K562 (cell line): Measurements from ENCODE around the gene SPTY2D1. TPM values are rescaled to one million over a fixed set of nuclear protein-coding genes. Genes with fewer than 3 reads are reported as not detected.
"Not testable (repeated sequence)": the region's sequence is repeated elsewhere in the genome, so short reads cannot be mapped to it uniquely, and the experiment has no call there.

Experiments used
- ATAC-seq: fragments of 200-7000 bp; cut with Tn5 transposase; 3 replicates; pipeline ENCODE4 v1.9.1; 2020; ENCODE audit warnings: moderate library complexity
- BruUV-seq: library from RNA; stranded (reverse); fragments of 400-500 nt; replicated peaks from 2 replicates; lab custom pipeline; 2021; lab: Mats Ljungman, UMichigan
- CTCF ChIA-PET: fragments of 300-600 bp; formaldehyde crosslinking; extraction: SDS; loops from one replicate; lab custom pipeline; 2021; ENCODE audit warnings: low intra/inter-chr PET ratio; lab: Yijun Ruan, JAX
- POLR2A ChIA-PET: fragments of 300-600, 350-650 bp; sonication (Branson Sonifier 250); formaldehyde crosslinking; extraction: SDS; loops from one replicate; lab custom pipeline; 2021; ENCODE audit warnings: antibody characterized with exemption, inconsistent platforms; lab: Yijun Ruan, JAX
- DNase-seq, 4 experiments: peaks; one replicate each; pipeline versions ENCODE4 v3.0.0 to v3.0.0-alpha.2; 2011 to 2018; ENCODE audit warnings: low spot score in 3 of 4, mixed read lengths in 3 of 4; ENCODE audit errors: extremely low read depth in 1 of 4
- FAIRE-seq: peaks from 2 replicates; lab custom pipeline; 2011; peaks lifted over from hg19 to GRCh38; lab: Jason Lieb, UNC
- H2AFZ ChIP-seq: 2 replicates; pipeline ENCODE4 v1.6.0; 2011; ENCODE audit warnings: low read depth, low read length, control low read depth, inconsistent platforms
- H3K27ac ChIP-seq: fragments of 200-600 bp; 3 replicates; pipeline ENCODE4 v1.8.0; 2011; ENCODE audit warnings: low read depth, mild to moderate bottlenecking, control low read depth, inconsistent platforms, low read length, moderate library complexity, mixed read lengths; ENCODE audit errors: extremely low read depth
- H3K27me3 ChIP-seq, 2 experiments: fragments of 300-600 bp in 1 of 2; 2 replicates in 1 of 2; 3 replicates in 1 of 2; pipeline versions ENCODE4 v1.6.0 to v1.8.0; 2011; ENCODE audit warnings: inconsistent platforms in 2 of 2, low read length in 2 of 2, mild to moderate bottlenecking in 1 of 2, mixed read lengths in 1 of 2, moderate library complexity in 1 of 2; ENCODE audit not compliant: control insufficient read depth in 2 of 2, insufficient read depth in 2 of 2
- H3K36me3 ChIP-seq: fragments of 300-600 bp; 3 replicates; pipeline ENCODE4 v1.8.0; 2011; ENCODE audit warnings: mild to moderate bottlenecking, low read length, inconsistent platforms; ENCODE audit not compliant: control insufficient read depth, insufficient read depth
- H3K4me1 ChIP-seq, 2 experiments: fragments of 200-600 bp in 1 of 2; replicated peaks in 1 of 2; 2 replicates in 1 of 2; 3 replicates in 1 of 2; pipeline versions ENCODE4 v1.5.1 to v1.8.0; 2011; ENCODE audit warnings: inconsistent platforms in 2 of 2, low read length in 2 of 2, mild to moderate bottlenecking in 1 of 2, mixed read lengths in 1 of 2, moderate library complexity in 1 of 2; ENCODE audit not compliant: control insufficient read depth in 2 of 2, insufficient read depth in 2 of 2
- H3K4me2 ChIP-seq: 2 replicates; pipeline ENCODE4 v1.6.1; 2011; ENCODE audit warnings: low read length, control low read depth, inconsistent platforms, mixed read lengths; ENCODE audit not compliant: insufficient read depth
- H3K4me3 ChIP-seq: fragments of 200-600 bp; sonication (generic), shearing (Covaris generic); 2 replicates; pipeline ENCODE4 v1.5.1; 2016; ENCODE audit warnings: control low read depth, inconsistent platforms
- H3K79me2 ChIP-seq: fragments of 200-600 bp; 3 replicates; pipeline ENCODE4 v1.8.0; 2011; ENCODE audit warnings: low read length, inconsistent platforms; ENCODE audit not compliant: control insufficient read depth, insufficient read depth
- H3K9ac ChIP-seq, 2 experiments: 2 replicates each; pipeline versions ENCODE4 v1.6.0 to v1.6.1; 2011; ENCODE audit warnings: low read depth in 2 of 2, low read length in 2 of 2, control low read depth in 1 of 2, inconsistent platforms in 1 of 2, mild to moderate bottlenecking in 1 of 2, mixed read lengths in 1 of 2; ENCODE audit not compliant: insufficient read depth in 1 of 2
- H3K9me1 ChIP-seq: one replicate; pipeline ENCODE4 v1.6.0; 2011; ENCODE audit warnings: inconsistent platforms, mild to moderate bottlenecking, low read length, moderate library complexity; ENCODE audit not compliant: control insufficient read depth, insufficient read depth
- H3K9me3 ChIP-seq: replicated peaks from 2 replicates; pipeline ENCODE4 v1.5.1; 2011; ENCODE audit warnings: low read depth, low read length, inconsistent platforms; ENCODE audit not compliant: control insufficient read depth, insufficient read depth
- H4K20me1 ChIP-seq: replicated peaks from 2 replicates; pipeline ENCODE4 v1.6.1; 2011; ENCODE audit warnings: low read length, inconsistent platforms, mixed read lengths; ENCODE audit not compliant: control insufficient read depth, insufficient read depth
- FOXP1 ChIP-seq: sonication (generic); formaldehyde crosslinking; IDR thresholded peaks from 2 replicates; pipeline ENCODE4 v1.8.0; 2022; ENCODE audit warnings: mild to moderate bottlenecking, missing genetic modification reagents
- RBM15 ChIP-seq: fragments of 200-400 bp; formaldehyde crosslinking; IDR thresholded peaks from 2 replicates; pipeline ENCODE4 v1.6.1; 2018; ENCODE audit warnings: mild to moderate bottlenecking, low read length, moderate library complexity; ENCODE audit not compliant: insufficient read depth
- TBL1XR1 ChIP-seq, 2 experiments: IDR thresholded peaks; 2 replicates each; pipeline ENCODE4 v1.6.1; 2012; ENCODE audit warnings: improper control_type of control experiment in 2 of 2, low read length in 2 of 2, mild to moderate bottlenecking in 1 of 2
- TCFL5 ChIP-seq: fragments of 250-450 bp; sonication (Bioruptor Pico); conservative IDR thresholded peaks from 2 replicates; pipeline ENCODE4 v1.6.1; 2021; ENCODE audit warnings: mild to moderate bottlenecking, moderate library complexity, matching md5 sums
- WGBS: fragments of 100-300 bp; shearing (Covaris generic); methylation state at CpG from one replicate; pipeline ENCODE4 v1.1.6; 2016; ENCODE audit warnings: low coverage, mixed read lengths; ENCODE audit not compliant: insufficient coverage; ENCODE audit errors: missing lambda C conversion rate; 5-methylcytosine and 5-hydroxymethylcytosine counted together
- in situ Hi-C: fragments of 300-500 bp; cut with MboI; formaldehyde crosslinking; loops from 4 replicates; pipeline ENCODE4 v1.15.0; 2018; ENCODE audit warnings: inconsistent platforms, mixed read lengths
- intact Hi-C: fragments of 100-400 bp; cut with micrococcal nuclease; formaldehyde crosslinking; loops from 2 replicates; pipeline ENCODE4 v1.14.2; 2022
- polyA plus RNA-seq, 8 experiments: library from polyadenylated mRNA; depleted of rRNA in 4 of 8; stranded (reverse) in 5 of 8; unstranded in 3 of 8; fragments of >200 nt; fragmentation: Nextera tagmentation in 2 of 8; fragmentation: Illumina TruSeq in 1 of 8; extraction: Ambion mirVana in 2 of 8; extraction: Trizol in 1 of 8; gene quantifications; 2 replicates each; pipeline versions ENCODE4 v1.2.1 to v1.2.3, GENCODE V29; 2011 to 2014; ENCODE audit warnings: inconsistent platforms in 1 of 8, missing spikeins in 1 of 8
- total RNA-seq, 7 experiments: library from RNA; depleted of rRNA in 6 of 7; stranded (reverse); fragments of >200 nt in 6 of 7; fragmentation: Illumina TruSeq in 2 of 7; extraction: Trizol in 2 of 7; gene quantifications; 2 replicates each; pipeline versions ENCODE4 v1.2.1 to v1.2.3, GENCODE V29; 2011 to 2021; ENCODE audit warnings: low replicate concordance in 1 of 7

Gene SPTY2D1
- total and polyA plus RNA-seq, 9 of the 15 experiments (the other 6 are each of a cell fraction or from before 2014, with no cell fraction given): 3.2 to 32.1 (median 12.9) TPM

GRCh38 chr11:18682466-18682865 lies 48.3 kb upstream of the SPTY2D1 start:
- no peaks in the 10 kb centered on the region for H3K27me3 ChIP-seq
- H3K9ac ChIP-seq: no peak overlapping the region
- no peak overlapping the region for H2AFZ ChIP-seq
- H3K4me2 ChIP-seq: no peak overlapping the region
- no TSS peak for BruUV-seq
- CTCF ChIA-PET: no interaction called here
- in situ Hi-C loops (no loop called here), intact Hi-C loops (no loop called here)
- TF ChIP-seq FOXP1 (CRISPR knock-in tag): no peak
- TF ChIP-seq TCFL5 (CRISPR knock-in tag): no peak
- no peak for TF ChIP-seq RBM15
- no peak for TF ChIP-seq TBL1XR1 (IDR thresholded peaks at IDR 0.05; ENCODE audit: low read length in 2 of 2)
- no peaks in the 10 kb centered on the region for H3K79me2 ChIP-seq
- H3K4me3 ChIP-seq: no peak overlapping the region
- H3K27ac ChIP-seq: no peak overlapping the region
- H4K20me1 ChIP-seq: no peaks in the 10 kb centered on the region
- H3K36me3 ChIP-seq: no peaks in the 10 kb centered on the region
- 31% methylated on average over 3 of the region's 3 CpGs for WGBS
- H3K9me3 ChIP-seq: no peaks in the 10 kb centered on the region
- H3K4me1 ChIP-seq: no peaks in the 10 kb centered on the region; a peak in 4 of 5 replicates
- DNase-seq: no peak
- POLR2A ChIA-PET: interaction anchor here (0.6 kb wide), 1 partner anchor 48 kb away, joined by 3 read pairs; no protein-coding TSS in a partner anchor
- H3K9me1 ChIP-seq: no peaks in the 10 kb centered on the region
- ATAC-seq: no peak
- no peak for FAIRE-seq

GRCh38 chr11:18681949-18682348 lies 47.8 kb upstream of the SPTY2D1 start:
- H3K9me1 ChIP-seq, intact Hi-C loops, H3K27ac ChIP-seq, ATAC-seq, H3K4me2 ChIP-seq, DNase-seq, H3K4me3 ChIP-seq, H3K36me3 ChIP-seq, in situ Hi-C loops, H3K27me3 ChIP-seq, H3K9ac ChIP-seq, H3K79me2 ChIP-seq, H3K9me3 ChIP-seq, FAIRE-seq, CTCF ChIA-PET, H2AFZ ChIP-seq, BruUV-seq, H3K4me1 ChIP-seq, H4K20me1 ChIP-seq: not testable (repeated sequence)
- 31% methylated on average over 1 of the region's 1 CpG for WGBS
- POLR2A ChIA-PET: interaction anchor here (0.6 kb wide), 1 partner anchor 47 kb away, joined by 3 read pairs; no protein-coding TSS in a partner anchor
